Left ventricle myocardium superior (tissue), 1 donor: Measurements from ENCODE around the gene HFE. TPM values are rescaled to one million over a fixed set of nuclear protein-coding genes. Genes with fewer than 3 reads are reported as not detected.
"Not testable (repeated sequence)": the region's sequence is repeated elsewhere in the genome, so short reads cannot be mapped to it uniquely, and the experiment has no call there.

Source experiments
- ATAC-seq: fragments of 200-7000 bp; cut with Tn5 transposase; one replicate; pipeline ENCODE4 v1.9.1; 2020; ENCODE audit warnings: mild to moderate bottlenecking, moderate library complexity
- DNase-seq: peaks from one replicate; pipeline ENCODE4 v3.0.0-alpha.2; 2020
- intact Hi-C: fragments of 100-400 bp; cut with micrococcal nuclease; formaldehyde crosslinking; loops from one replicate; pipeline ENCODE4 v1.11.0; 2022
- total RNA-seq: library from RNA; stranded (reverse); fragmentation: NEBNext Ultra II Directional; extraction: Animal tissue kit (Norgen Biotek cat#: 25700); gene quantifications from one replicate; pipeline ENCODE4 v1.2.1, GENCODE V29; 2021
- donor health status: DM: no; HTN: yes; CAD: no; lungs with severe emphysema.

The HFE gene
- total RNA-seq, 1 donor from 2014 or later = 4.5 TPM

DNA sequence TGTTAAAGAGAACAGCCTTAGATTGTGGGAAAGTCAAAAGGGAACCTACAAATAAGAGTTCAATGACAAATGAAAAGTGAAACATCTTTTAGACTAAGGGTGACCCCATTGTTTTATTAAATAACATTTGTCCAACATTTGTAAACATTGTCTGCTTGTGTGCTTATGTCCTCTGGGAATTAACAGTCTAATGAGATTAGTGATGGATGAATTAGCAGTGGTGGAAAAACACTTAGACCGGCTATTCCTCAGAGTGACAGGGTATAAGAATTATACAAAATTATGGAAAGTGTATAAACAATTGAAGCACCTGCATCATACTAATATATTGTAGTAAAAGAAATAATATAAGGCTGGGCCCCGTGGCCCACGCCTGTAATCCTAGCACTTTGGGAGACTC is 29.3 kb upstream of the HFE start:
- intact Hi-C loops = loop anchor here (5.0 kb wide), 1 partner anchor 44 kb away; a partner anchor contains a TSS
- ATAC-seq (no peak), DNase-seq (no peak)

DNA sequence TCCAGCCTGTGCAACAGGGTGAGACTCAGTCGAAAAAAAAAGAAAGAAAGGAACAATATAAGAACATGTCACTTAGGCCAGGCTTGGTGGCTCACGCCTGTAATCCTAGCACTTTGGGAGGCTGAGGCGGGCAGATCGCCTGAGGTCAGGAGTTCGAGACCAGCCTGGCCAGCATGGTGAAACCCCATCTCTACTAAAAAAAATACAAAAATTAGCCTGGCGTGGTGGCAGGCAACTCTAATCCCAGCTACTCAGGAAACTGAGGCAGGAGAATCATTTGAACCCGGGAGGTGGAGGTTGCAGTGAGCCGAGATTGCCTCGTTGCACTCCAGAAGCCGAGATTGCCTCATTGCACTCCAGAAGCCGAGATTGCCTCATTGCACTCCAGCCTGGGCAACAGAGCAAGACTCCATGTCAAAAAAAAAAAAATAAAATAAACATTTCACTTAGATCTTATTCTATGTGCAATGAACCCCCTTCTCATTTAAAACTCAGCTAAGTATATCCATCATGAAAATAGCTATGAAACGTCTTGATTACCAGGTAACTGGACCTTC is 28.7 kb upstream of the HFE start:
- intact Hi-C loops = loop anchor here (5.0 kb wide), 1 partner anchor 44 kb away; a partner anchor contains a TSS
- ATAC-seq, DNase-seq: not testable (repeated sequence)

GRCh38 chr6:26059941-26060340 is 27.3 kb upstream of the HFE start:
- ATAC-seq = no peak
- intact Hi-C loops = loop anchor here (5.0 kb wide), 1 partner anchor 42 kb away; a partner anchor contains a TSS
- DNase-seq = no peak

DNA sequence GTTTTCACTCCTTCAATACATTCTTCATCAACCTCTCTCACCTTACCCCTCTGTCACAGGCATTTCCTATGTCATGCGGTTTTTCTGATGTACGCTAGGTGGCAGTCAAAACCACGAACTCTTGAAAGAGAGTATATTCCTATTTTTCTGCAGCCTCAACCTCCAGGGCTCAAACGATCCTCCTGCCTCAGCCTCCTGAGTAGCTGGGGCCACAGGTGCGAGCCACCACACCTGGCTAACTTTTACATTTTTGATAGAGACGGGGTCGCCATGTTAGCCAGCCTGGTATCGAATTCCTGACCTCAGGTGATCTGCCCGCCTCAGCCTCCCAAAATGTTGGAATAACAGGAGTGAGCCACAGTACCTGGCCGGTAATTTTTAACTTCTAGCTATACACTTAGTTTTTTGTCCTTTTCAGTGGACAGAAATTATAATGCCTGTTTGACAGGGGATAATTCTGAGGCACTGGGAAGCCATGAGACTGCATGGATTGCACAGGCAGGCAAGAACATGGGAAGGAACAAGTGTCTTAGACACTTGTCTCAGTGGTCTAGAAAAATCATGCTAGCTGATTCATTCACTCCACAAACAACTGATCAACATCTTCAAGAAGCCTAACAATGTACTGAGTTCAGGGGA is 22.5 kb upstream of the HFE start:
- ATAC-seq (peak; percentile 78), DNase-seq (no peak)
- intact Hi-C loops = no loop called here

GRCh38 chr6:26065952-26066380 is 21.3 kb upstream of the HFE start:
- intact Hi-C loops = no loop called here
- peak; percentile 44 for DNase-seq
- peak; percentile 91 for ATAC-seq

- ATAC-seq = no peak
- no peak for DNase-seq
- intact Hi-C loops = no loop called here
Measured at GRCh38 chr6:26067367-26067766, 19.9 kb upstream of the HFE start.

DNA sequence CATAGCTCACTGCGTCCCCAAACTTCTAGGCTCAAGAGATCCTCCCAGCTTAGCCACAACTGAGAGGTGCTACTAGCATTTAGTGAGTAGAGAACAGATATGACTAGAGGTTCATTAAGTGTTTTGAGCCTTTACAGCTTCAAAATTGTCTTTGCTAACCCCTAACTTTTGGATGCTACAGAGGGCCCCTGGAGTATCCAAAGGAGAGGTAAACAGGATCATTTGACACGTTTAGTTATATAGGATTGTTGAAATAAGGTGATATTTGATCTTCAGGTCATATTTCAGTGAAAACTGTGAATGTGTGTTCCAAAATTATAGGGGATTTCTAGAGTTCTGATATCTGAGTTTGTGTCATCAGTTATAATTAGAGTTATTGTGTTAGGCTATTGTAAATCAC is 19.2 kb upstream of the HFE start:
- ATAC-seq = no peak
- no peak for DNase-seq
- intact Hi-C loops = no loop called here

GRCh38 chr6:26071135-26071534 is 16.1 kb upstream of the HFE start:
- ATAC-seq (peak; percentile 44), DNase-seq (peak; percentile 49)
- intact Hi-C loops = no loop called here

DNA sequence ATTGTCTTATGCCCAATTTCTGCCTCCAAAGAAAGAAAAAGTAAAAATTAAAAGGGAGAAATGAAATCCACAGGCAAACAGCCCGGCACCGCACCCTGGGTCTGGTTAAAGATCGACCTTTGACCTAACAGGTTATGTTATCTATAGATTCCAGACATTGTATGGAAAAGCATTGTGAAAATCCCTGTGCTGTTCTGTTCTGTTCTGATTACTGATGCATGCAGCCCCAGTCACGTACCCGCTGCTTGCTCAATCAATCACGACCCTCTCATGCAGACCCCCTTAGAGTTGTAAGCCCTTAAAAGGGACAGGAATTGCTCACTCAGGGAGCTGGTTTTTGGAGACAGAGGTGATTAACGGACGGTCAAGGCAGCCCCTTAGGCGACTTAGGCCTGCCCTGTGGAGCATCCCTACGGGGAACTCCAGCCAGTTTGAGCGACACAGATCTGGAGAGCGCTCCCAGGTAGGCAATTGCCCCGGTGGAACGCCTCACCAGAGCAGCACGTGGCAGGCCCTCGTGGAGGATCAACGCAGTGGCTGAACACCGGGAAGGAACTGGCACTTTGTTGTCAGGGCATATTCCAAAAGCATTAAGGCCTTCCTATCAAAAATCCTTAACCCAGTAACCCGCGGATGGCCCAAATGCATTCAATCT is 12.0 kb upstream of the HFE start:
- intact Hi-C loops = no loop called here
- ATAC-seq (no peak), DNase-seq (no peak)

DNA sequence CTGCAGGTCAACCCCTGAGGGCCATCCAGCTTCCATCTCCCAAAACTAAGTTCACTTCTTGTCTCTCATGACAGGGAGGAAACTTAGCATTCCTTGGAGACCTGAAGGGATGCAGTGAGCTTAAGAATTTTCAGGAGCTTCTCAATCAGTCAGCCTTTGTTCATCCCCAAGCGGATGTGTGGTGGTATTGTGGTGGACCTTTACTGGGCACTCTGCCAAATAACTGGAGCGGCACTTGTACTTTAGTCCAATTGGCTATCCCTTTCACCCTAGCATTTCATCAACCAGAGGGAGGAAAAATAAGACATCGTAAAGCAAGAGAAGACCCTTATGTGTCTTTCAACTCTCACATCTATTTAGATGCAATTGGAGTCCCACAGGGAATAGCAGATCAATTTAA is 9.2 kb upstream of the HFE start:
- DNase-seq, intact Hi-C loops, ATAC-seq: not testable (repeated sequence)

DNA sequence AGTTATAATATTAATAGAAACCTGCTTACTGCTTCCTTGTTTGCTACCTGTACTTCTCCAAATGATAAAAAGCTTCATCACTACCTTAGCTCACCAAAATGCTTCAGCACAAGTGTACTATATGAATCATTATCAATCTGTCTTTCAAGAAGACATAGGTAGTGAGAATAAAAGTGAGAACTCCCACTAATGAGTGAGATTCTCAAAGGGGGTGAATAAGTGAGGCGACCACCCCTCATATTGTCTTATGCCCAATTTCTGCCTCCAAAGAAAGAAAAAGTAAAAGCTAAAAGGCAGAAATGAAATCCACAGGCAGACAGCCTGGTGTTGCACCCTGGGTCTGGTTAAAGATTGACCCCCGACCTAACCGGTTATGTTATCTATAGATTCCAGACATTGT is 6.1 kb upstream of the HFE start:
- ATAC-seq, intact Hi-C loops, DNase-seq: not testable (repeated sequence)

DNA sequence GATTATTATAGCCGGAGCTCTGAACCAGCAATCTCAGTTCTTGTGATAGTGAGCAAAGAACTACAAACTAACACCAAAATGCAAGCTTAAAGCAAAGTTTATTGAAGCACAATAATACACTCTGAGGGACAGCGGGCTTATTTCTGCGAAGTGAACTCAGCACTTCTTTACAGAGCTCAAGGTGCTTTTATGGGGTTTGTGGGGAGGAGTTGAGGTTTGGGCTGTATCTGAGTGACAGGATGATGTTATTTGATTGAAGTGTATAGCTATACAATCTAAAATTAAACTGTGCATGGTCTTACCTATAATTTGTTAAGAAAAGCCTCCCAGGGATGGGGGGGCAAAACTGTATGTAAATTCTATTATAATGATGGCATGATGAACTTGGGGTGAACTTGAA is 1.0 kb upstream of the HFE start:
- intact Hi-C loops = no loop called here
- DNase-seq (no peak), ATAC-seq (no peak)

DNA sequence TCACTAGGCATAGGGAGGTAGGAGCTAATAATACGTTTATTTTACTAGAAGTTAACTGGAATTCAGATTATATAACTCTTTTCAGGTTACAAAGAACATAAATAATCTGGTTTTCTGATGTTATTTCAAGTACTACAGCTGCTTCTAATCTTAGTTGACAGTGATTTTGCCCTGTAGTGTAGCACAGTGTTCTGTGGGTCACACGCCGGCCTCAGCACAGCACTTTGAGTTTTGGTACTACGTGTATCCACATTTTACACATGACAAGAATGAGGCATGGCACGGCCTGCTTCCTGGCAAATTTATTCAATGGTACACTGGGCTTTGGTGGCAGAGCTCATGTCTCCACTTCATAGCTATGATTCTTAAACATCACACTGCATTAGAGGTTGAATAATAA is 1.1 kb downstream of the HFE start:
- ATAC-seq (peak; percentile 80), DNase-seq (peak; percentile 55)
- intact Hi-C loops = no loop called here

DNA sequence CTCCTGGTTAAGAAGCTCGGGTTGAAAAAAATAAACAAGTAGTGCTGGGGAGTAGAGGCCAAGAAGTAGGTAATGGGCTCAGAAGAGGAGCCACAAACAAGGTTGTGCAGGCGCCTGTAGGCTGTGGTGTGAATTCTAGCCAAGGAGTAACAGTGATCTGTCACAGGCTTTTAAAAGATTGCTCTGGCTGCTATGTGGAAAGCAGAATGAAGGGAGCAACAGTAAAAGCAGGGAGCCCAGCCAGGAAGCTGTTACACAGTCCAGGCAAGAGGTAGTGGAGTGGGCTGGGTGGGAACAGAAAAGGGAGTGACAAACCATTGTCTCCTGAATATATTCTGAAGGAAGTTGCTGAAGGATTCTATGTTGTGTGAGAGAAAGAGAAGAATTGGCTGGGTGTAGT is 2.0 kb downstream of the HFE start:
- DNase-seq (no peak), ATAC-seq (peak; percentile 63)
- intact Hi-C loops = no loop called here

DNA sequence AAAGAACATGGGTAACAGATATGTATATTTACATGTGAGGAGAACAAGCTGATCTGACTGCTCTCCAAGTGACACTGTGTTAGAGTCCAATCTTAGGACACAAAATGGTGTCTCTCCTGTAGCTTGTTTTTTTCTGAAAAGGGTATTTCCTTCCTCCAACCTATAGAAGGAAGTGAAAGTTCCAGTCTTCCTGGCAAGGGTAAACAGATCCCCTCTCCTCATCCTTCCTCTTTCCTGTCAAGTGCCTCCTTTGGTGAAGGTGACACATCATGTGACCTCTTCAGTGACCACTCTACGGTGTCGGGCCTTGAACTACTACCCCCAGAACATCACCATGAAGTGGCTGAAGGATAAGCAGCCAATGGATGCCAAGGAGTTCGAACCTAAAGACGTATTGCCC is 5.2 kb downstream of the HFE start:
- DNase-seq = no peak
- intact Hi-C loops = no loop called here
- ATAC-seq = no peak

GRCh38 chr6:26094036-26094435 is 6.8 kb downstream of the HFE start:
- intact Hi-C loops = no loop called here
- ATAC-seq (no peak), DNase-seq (no peak)

GRCh38 chr6:26097268-26097875 is 10.1 kb downstream of the HFE start:
- intact Hi-C loops = no loop called here
- ATAC-seq (peak; percentile 82), DNase-seq (no peak)

- intact Hi-C loops = loop anchor here (5.0 kb wide), 1 partner anchor 46 kb away; a partner anchor contains a TSS
- no peak for DNase-seq
- ATAC-seq = peak; percentile 98
Measured at GRCh38 chr6:26103141-26103769, 16.0 kb downstream of the HFE start.

DNA sequence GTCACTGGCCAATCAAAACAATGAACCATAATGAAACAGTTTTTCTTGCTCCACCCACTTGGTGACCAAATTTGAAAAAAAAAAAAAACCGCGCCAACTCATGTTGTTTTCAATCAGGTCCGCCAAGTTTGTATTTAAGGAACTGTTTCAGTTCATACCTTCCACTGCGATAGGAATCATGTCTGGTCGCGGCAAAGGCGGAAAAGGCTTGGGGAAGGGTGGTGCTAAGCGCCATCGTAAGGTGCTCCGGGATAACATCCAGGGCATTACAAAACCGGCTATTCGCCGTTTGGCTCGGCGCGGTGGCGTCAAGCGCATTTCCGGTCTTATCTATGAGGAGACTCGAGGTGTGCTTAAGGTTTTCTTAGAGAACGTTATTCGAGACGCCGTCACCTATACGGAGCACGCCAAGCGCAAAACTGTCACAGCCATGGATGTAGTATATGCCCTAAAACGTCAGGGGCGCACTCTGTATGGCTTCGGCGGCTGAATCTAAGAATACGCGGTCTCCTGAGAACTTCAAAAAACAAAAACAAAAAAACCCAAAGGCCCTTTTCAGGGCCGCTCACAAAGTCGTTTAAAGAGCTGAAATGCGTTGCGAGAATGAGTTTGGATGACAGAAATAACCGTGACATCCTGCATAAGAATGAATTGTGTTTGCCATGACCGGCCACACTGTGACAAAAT is 16.7 kb downstream of the HFE start:
- peak; percentile 95 for ATAC-seq
- intact Hi-C loops = loop anchor here (5.0 kb wide), 1 partner anchor 47 kb away; a partner anchor contains a TSS
- DNase-seq = peak; percentile 86
